ENCODE results near the gene FRMD5. TPM values are rescaled to one million over a fixed set of nuclear protein-coding genes. Genes with fewer than 3 reads are reported as not detected.

The FRMD5 gene
- total RNA-seq, 1 experiment from 2014 or later, result 17.4 TPM

GRCh38 chr15:43981576-43981975 is 213.5 kb downstream of the FRMD5 start:
- CTCF ChIA-PET, result interaction anchor here (0.6 kb wide), 1 partner anchor 41 kb away, joined by 3 read pairs; no protein-coding TSS in a partner anchor
- TF ChIP-seq, protein P1, sequence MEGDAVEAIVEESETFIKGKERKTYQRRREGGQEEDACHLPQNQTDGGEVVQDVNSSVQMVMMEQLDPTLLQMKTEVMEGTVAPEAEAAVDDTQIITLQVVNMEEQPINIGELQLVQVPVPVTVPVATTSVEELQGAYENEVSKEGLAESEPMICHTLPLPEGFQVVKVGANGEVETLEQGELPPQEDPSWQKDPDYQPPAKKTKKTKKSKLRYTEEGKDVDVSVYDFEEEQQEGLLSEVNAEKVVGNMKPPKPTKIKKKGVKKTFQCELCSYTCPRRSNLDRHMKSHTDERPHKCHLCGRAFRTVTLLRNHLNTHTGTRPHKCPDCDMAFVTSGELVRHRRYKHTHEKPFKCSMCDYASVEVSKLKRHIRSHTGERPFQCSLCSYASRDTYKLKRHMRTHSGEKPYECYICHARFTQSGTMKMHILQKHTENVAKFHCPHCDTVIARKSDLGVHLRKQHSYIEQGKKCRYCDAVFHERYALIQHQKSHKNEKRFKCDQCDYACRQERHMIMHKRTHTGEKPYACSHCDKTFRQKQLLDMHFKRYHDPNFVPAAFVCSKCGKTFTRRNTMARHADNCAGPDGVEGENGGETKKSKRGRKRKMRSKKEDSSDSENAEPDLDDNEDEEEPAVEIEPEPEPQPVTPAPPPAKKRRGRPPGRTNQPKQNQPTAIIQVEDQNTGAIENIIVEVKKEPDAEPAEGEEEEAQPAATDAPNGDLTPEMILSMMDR (IDR thresholded peaks at IDR 0.05; ENCODE audit: insufficient read depth in 1 of 2, low read depth in 1 of 2, low read length in 1 of 2, severe bottlenecking in 1 of 2, unreplicated experiment in 1 of 2), result no peak
- POLR2A ChIA-PET, result no interaction called here
- Mint-ChIP-seq H3K36me3 (ENCODE audit: insufficient read depth, unreplicated experiment) (no peaks in the 10 kb centered on the region), H3K4me1 (ENCODE audit: low read depth, unreplicated experiment) (no peaks in the 10 kb centered on the region), H3K27ac (ENCODE audit: unreplicated experiment) (no peak overlapping the region), H3K27me3 (ENCODE audit: insufficient read depth, unreplicated experiment) (no peaks in the 10 kb centered on the region), H3K9me3 (ENCODE audit: unreplicated experiment) (no peaks in the 10 kb centered on the region), H3K4me3 (ENCODE audit: unreplicated experiment) (no peak overlapping the region)
- Histone ChIP-seq H3K4me1 (no peaks in the 10 kb centered on the region), H3K36me3 (ENCODE audit: control insufficient read depth, insufficient read depth, low read length) (no peaks in the 10 kb centered on the region), H3K9me3 (no peaks in the 10 kb centered on the region), H3K4me3 (ENCODE audit: low read depth, low read length) (no peak overlapping the region), H3K27me3 (replicated peaks; ENCODE audit: control insufficient read depth, insufficient read depth, low read length) (no peaks in the 10 kb centered on the region)
- DNase-seq, result no peak
- no TSS peak for BruUV-seq (replicated peaks)
- intact Hi-C loops (cut with micrococcal nuclease; ENCODE audit: unreplicated experiment), result no loop called here

DNA sequence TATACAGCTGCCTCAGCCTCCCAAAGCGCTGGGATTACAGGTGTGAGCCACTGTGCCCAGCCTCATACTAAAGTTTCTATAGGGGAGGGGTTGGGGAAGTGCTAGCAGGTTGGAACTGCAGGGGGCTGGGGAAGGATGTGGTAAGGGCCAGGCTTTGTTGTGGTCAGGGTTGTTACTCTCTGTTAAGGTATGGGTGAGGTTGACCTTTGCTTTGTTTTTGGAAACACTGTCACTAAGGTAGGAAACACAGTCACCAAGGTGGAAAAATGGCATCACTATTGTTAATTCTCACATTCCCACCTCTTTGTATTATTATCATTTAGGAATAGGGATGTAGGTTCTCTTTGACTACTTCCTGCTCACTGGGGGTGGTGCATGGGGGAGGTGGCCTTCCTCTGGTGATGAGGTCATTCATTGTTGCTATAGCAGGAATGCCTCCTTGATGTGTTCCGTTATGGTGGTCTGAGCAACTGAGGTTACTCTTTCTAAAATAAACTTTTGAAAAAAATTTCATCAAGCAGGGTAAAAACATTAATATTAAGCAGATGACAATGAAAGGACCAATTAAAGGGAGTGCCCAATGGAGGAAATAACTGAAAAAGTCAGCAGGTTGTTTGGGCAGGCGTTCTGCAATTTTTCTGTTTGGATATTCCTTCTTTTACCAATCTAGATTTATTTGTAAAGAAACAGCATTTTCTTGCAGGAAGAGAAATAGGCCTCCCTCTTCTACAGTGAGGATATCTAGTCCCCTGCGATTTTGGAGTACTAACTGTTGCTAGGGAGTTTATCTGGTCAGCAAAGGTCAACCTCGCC is 217.8 kb downstream of the FRMD5 start:
- Mint-ChIP-seq H3K27ac (ENCODE audit: unreplicated experiment) (no peak overlapping the region), H3K36me3 (ENCODE audit: insufficient read depth, unreplicated experiment) (no peaks in the 10 kb centered on the region), H3K9me3 (ENCODE audit: unreplicated experiment) (no peaks in the 10 kb centered on the region), H3K4me3 (ENCODE audit: unreplicated experiment) (no peak overlapping the region), H3K27me3 (ENCODE audit: insufficient read depth, unreplicated experiment) (no peaks in the 10 kb centered on the region), H3K4me1 (ENCODE audit: low read depth, unreplicated experiment) (no peaks in the 10 kb centered on the region)
- Histone ChIP-seq H3K9me3 (no peaks in the 10 kb centered on the region), H3K27me3 (replicated peaks; ENCODE audit: control insufficient read depth, insufficient read depth, low read length) (no peaks in the 10 kb centered on the region), H3K36me3 (ENCODE audit: control insufficient read depth, insufficient read depth, low read length) (no peaks in the 10 kb centered on the region), H3K4me3 (ENCODE audit: low read depth, low read length) (no peak overlapping the region), H3K4me1 (no peaks in the 10 kb centered on the region)
- ChIA-PET POLR2A (no interaction called here), CTCF (no interaction called here)
- BruUV-seq (replicated peaks), result no TSS peak
- no peak for DNase-seq
- TF ChIP-seq, protein P1 (IDR thresholded peaks at IDR 0.05; ENCODE audit: insufficient read depth in 1 of 2, low read depth in 1 of 2, low read length in 1 of 2, severe bottlenecking in 1 of 2, unreplicated experiment in 1 of 2), result no peak
- intact Hi-C loops (cut with micrococcal nuclease; ENCODE audit: unreplicated experiment), result no loop called here

DNA sequence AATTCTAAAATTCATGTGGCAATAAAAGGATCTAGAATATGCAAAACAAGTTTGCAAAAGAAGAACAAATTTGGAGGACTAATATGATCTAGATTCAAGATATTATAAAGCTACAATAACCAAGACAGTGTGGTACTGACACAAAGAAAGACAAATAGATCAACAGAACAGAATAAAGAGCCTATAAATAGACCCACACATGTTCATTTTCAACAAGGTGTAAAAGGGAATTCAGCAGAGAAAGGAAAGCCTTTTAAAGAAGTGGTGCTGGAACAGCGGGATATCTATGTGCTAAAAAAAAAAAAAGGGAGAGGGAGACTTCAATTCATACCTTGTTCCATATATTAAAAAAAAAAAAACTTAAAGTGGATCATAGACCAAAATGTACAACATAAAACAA is 219.3 kb downstream of the FRMD5 start:
- no peaks in the 10 kb centered on the region for H3K27me3 ChIP-seq (replicated peaks; ENCODE audit: control insufficient read depth, insufficient read depth, low read length)
- no peak overlapping the region for H3K4me3 Mint-ChIP-seq (ENCODE audit: unreplicated experiment)
- BruUV-seq (replicated peaks), result no TSS peak
- TF ChIP-seq, protein P1 (IDR thresholded peaks at IDR 0.05; ENCODE audit: insufficient read depth in 1 of 2, low read depth in 1 of 2, low read length in 1 of 2, severe bottlenecking in 1 of 2, unreplicated experiment in 1 of 2), result no peak
- no peaks in the 10 kb centered on the region for H3K9me3 ChIP-seq
- no peak for DNase-seq
- POLR2A ChIA-PET, result no interaction called here
- no peaks in the 10 kb centered on the region for H3K36me3 Mint-ChIP-seq (ENCODE audit: insufficient read depth, unreplicated experiment)
- no peaks in the 10 kb centered on the region for H3K27me3 Mint-ChIP-seq (ENCODE audit: insufficient read depth, unreplicated experiment)
- intact Hi-C loops (cut with micrococcal nuclease; ENCODE audit: unreplicated experiment), result no loop called here
- H3K27ac Mint-ChIP-seq (ENCODE audit: unreplicated experiment), result no peak overlapping the region
- no peaks in the 10 kb centered on the region for H3K9me3 Mint-ChIP-seq (ENCODE audit: unreplicated experiment)
- H3K4me1 ChIP-seq, result no peaks in the 10 kb centered on the region
- H3K4me3 ChIP-seq (ENCODE audit: low read depth, low read length), result no peak overlapping the region
- H3K36me3 ChIP-seq (ENCODE audit: control insufficient read depth, insufficient read depth, low read length), result no peaks in the 10 kb centered on the region
- CTCF ChIA-PET, result no interaction called here
- no peaks in the 10 kb centered on the region for H3K4me1 Mint-ChIP-seq (ENCODE audit: low read depth, unreplicated experiment)
